SU-DHL-6 (cell line): Measurements from ENCODE around the gene AMMECR1.

Source experiments
- H2AFZ ChIP-seq: fragments of 200-600 bp; sonication (generic); 2 replicates; pipeline ENCODE4 v1.6.1; 2014; ENCODE audit warnings: low read depth, mild to moderate bottlenecking, moderate library complexity, mixed read lengths, antibody characterized with exemption, low read length; ENCODE audit not compliant: severe bottlenecking
- H3F3A ChIP-seq: fragments of 200-600 bp; shearing (Covaris generic); 2 replicates; pipeline ENCODE4 v1.6.0; 2016; ENCODE audit warnings: antibody characterized with exemption, mild to moderate bottlenecking; ENCODE audit not compliant: insufficient read depth
- H3K27ac ChIP-seq: fragments of 200-600 bp; sonication (generic); 2 replicates; pipeline ENCODE4 v1.5.1; 2016; ENCODE audit warnings: low read depth, mild to moderate bottlenecking, low read length, moderate library complexity, mixed read lengths
- H3K27me3 ChIP-seq: fragments of 200-600 bp; sonication (generic), shearing (Covaris generic); 2 replicates; pipeline ENCODE4 v1.6.0; 2014; ENCODE audit warnings: mild to moderate bottlenecking, low read length
- H3K36me3 ChIP-seq: fragments of 200-600 bp; sonication (generic); 2 replicates; pipeline ENCODE4 v1.6.1; 2014; ENCODE audit warnings: mild to moderate bottlenecking, low read length, mixed read lengths
- H3K4me2 ChIP-seq: fragments of 300-600, 200-600 bp; shearing (Covaris generic), sonication (generic); 2 replicates; pipeline ENCODE4 v1.6.0; 2014; ENCODE audit warnings: low read length, low read depth, mild to moderate bottlenecking; ENCODE audit not compliant: poor library complexity, severe bottlenecking
- H3K4me3 ChIP-seq: fragments of 200-600 bp; sonication (generic); 2 replicates; pipeline ENCODE4 v1.5.1; 2014; ENCODE audit warnings: antibody characterized with exemption, low read length, mild to moderate bottlenecking, mixed read lengths; ENCODE audit not compliant: insufficient read depth, poor library complexity, severe bottlenecking
- H3K79me2 ChIP-seq: fragments of 200-600 bp; sonication (generic); 2 replicates; pipeline ENCODE4 v1.6.1; 2014; ENCODE audit warnings: mild to moderate bottlenecking, low read length, moderate library complexity; ENCODE audit not compliant: insufficient read depth
- H3K9ac ChIP-seq: fragments of 200-600 bp; sonication (generic); 2 replicates; pipeline ENCODE4 v1.7.0; 2014; ENCODE audit warnings: mild to moderate bottlenecking, low read length
- H3K9me2 ChIP-seq: fragments of 200-600 bp; sonication (generic); replicated peaks from 2 replicates; pipeline ENCODE4 v1.6.1; 2014; ENCODE audit warnings: low read length; ENCODE audit not compliant: insufficient read depth
- H3K9me3 ChIP-seq: fragments of 200-600 bp; sonication (generic); 2 replicates; pipeline ENCODE4 v1.6.1; 2014; ENCODE audit warnings: low read length, mixed read lengths; ENCODE audit not compliant: insufficient read depth
- H4K20me1 ChIP-seq: fragments of 200-600 bp; sonication (generic); 2 replicates; pipeline ENCODE4 v1.6.1; 2014; ENCODE audit warnings: low read depth, mild to moderate bottlenecking, antibody characterized with exemption, low read length, moderate library complexity, mixed read lengths
- CTCF ChIP-seq: fragments of 200-600 bp; sonication (generic); IDR thresholded peaks from one replicate; pipeline ENCODE4 v1.5.1; 2017; ENCODE audit warnings: antibody characterized with exemption, mild to moderate bottlenecking, low read length, moderate library complexity; ENCODE audit not compliant: insufficient read depth, poor library complexity, severe bottlenecking
- EZH2phosphoT487 ChIP-seq: fragments of 200-600 bp; sonication (generic), shearing (Covaris generic); conservative IDR thresholded peaks from 2 replicates; pipeline ENCODE4 v1.6.1; 2018; ENCODE audit warnings: mild to moderate bottlenecking, antibody characterized with exemption, low read length, moderate library complexity, mixed read lengths

AMMECR1 gene

GRCh38 chrX:110192516-110192915, 125.4 kb downstream of the AMMECR1 start:
- no peaks in the 10 kb centered on the region for H3K36me3 ChIP-seq
- H3K9me3 ChIP-seq, result no peaks in the 10 kb centered on the region

GRCh38 chrX:110188701-110189558, 129.0 kb downstream of the AMMECR1 start:
- H3K4me3 ChIP-seq, result no peak overlapping the region
- H3K27ac ChIP-seq, result no peak overlapping the region
- no peaks in the 10 kb centered on the region for H3K9me3 ChIP-seq
- no peaks in the 10 kb centered on the region for H4K20me1 ChIP-seq
- no peaks in the 10 kb centered on the region for H3K36me3 ChIP-seq
- no peak overlapping the region for H3K9ac ChIP-seq
- no peak overlapping the region for H2AFZ ChIP-seq
- H3K4me2 ChIP-seq, result no peak overlapping the region
- no peaks in the 10 kb centered on the region for H3F3A ChIP-seq
- H3K27me3 ChIP-seq, result no peaks in the 10 kb centered on the region
- TF ChIP-seq CTCF, result no peak
- TF ChIP-seq EZH2phosphoT487, result no peak
- no peaks in the 10 kb centered on the region for H3K9me2 ChIP-seq
- no peaks in the 10 kb centered on the region for H3K79me2 ChIP-seq

More at GRCh38 chrX:110192516-110192915, 125.4 kb downstream of the AMMECR1 start:
- Histone ChIP-seq H2AFZ (no peak overlapping the region), H3F3A (no peaks in the 10 kb centered on the region), H3K4me3 (no peak overlapping the region), H3K9me2 (no peaks in the 10 kb centered on the region), H4K20me1 (no peaks in the 10 kb centered on the region), H3K27me3 (no peaks in the 10 kb centered on the region), H3K9ac (no peak overlapping the region), H3K4me2 (no peak overlapping the region), H3K27ac (no peak overlapping the region), H3K79me2 (no peaks in the 10 kb centered on the region)
- TF ChIP-seq CTCF, result no peak
- TF ChIP-seq EZH2phosphoT487, result no peak

- Histone ChIP-seq H3K9me3 (no peaks in the 10 kb centered on the region), H3K36me3 (no peaks in the 10 kb centered on the region), H3K9ac (no peak overlapping the region), H3K9me2 (no peaks in the 10 kb centered on the region), H3K79me2 (no peaks in the 10 kb centered on the region), H3F3A (no peaks in the 10 kb centered on the region), H3K4me2 (no peak overlapping the region), H3K27me3 (no peaks in the 10 kb centered on the region), H4K20me1 (no peaks in the 10 kb centered on the region), H2AFZ (no peak overlapping the region), H3K4me3 (no peak overlapping the region), H3K27ac (no peak overlapping the region)
- TF ChIP-seq CTCF, result no peak
- no peak for TF ChIP-seq EZH2phosphoT487
Measured at GRCh38 chrX:110183314-110183713, 134.6 kb downstream of the AMMECR1 start.
